GM23338 (cell line): ENCODE results near the gene KRTAP1-4. TPM values are rescaled to one million over a fixed set of nuclear protein-coding genes. Genes with fewer than 3 reads are reported as not detected.

Experiments
- ATAC-seq: fragments of 200-7000 bp; cut with Tn5 transposase; 3 replicates; pipeline ENCODE4 v1.9.1; 2020
- DNase-seq: peaks from one replicate; pipeline ENCODE4 v3.0.0-alpha.2; 2015; ENCODE audit warnings: low spot score
- H2AFZ ChIP-seq: fragments of 200-600 bp; sonication (generic); 2 replicates; pipeline ENCODE4 v1.8.0; 2016; ENCODE audit warnings: antibody characterized with exemption, mild to moderate bottlenecking, moderate library complexity
- H3F3A ChIP-seq: fragments of 200-600 bp; sonication (generic); replicated peaks from 2 replicates; pipeline ENCODE4 v1.8.0; 2017; ENCODE audit warnings: antibody characterized with exemption, mixed run types, low read depth
- H3K27ac ChIP-seq: fragments of 200-600 bp; sonication (generic); 2 replicates; pipeline ENCODE4 v1.6.1; 2016; ENCODE audit warnings: low read depth
- H3K27me3 ChIP-seq: fragments of 200-600 bp; sonication (generic); 2 replicates; pipeline ENCODE4 v1.8.0; 2016; ENCODE audit warnings: mild to moderate bottlenecking, mixed run types, moderate library complexity; ENCODE audit not compliant: insufficient read depth
- H3K36me3 ChIP-seq: fragments of 200-600 bp; sonication (generic); 2 replicates; pipeline ENCODE4 v1.8.0; 2016; ENCODE audit warnings: mild to moderate bottlenecking; ENCODE audit not compliant: insufficient read depth
- H3K4me1 ChIP-seq: fragments of 200-600 bp; sonication (generic); 2 replicates; pipeline ENCODE4 v1.8.0; 2016; ENCODE audit warnings: mild to moderate bottlenecking, moderate library complexity; ENCODE audit not compliant: insufficient read depth
- H3K4me2 ChIP-seq: fragments of 200-600 bp; sonication (generic); 2 replicates; pipeline ENCODE4 v1.7.1; 2017; ENCODE audit warnings: mixed run types
- H3K4me3 ChIP-seq: fragments of 200-600 bp; sonication (generic); 2 replicates; pipeline ENCODE4 v1.6.1; 2016; ENCODE audit warnings: mixed run types
- H3K79me2 ChIP-seq: fragments of 200-600 bp; sonication (generic); replicated peaks from 2 replicates; pipeline ENCODE4 v1.8.0; 2017; ENCODE audit warnings: mild to moderate bottlenecking; ENCODE audit not compliant: insufficient read depth
- H3K9me2 ChIP-seq: fragments of 200-600 bp; sonication (generic); 2 replicates; pipeline ENCODE4 v1.8.0; 2017; ENCODE audit not compliant: insufficient read depth
- H4K20me1 ChIP-seq: fragments of 200-600 bp; sonication (generic); replicated peaks from 2 replicates; pipeline ENCODE4 v1.8.0; 2017; ENCODE audit warnings: mild to moderate bottlenecking; ENCODE audit not compliant: insufficient read depth
- H3K27ac Mint-ChIP-seq: 2 replicates; pipeline ENCODE4 v1.8.0; 2020; ENCODE audit warnings: inconsistent platforms, mild to moderate bottlenecking, moderate library complexity, mixed read lengths
- H3K27me3 Mint-ChIP-seq: 3 replicates; pipeline ENCODE4 v1.8.0; 2022; ENCODE audit warnings: low read depth, mild to moderate bottlenecking, moderate library complexity, mixed read lengths, inconsistent platforms; ENCODE audit not compliant: insufficient read depth, poor library complexity
- H3K36me3 Mint-ChIP-seq: 3 replicates; pipeline ENCODE4 v1.8.0; 2021; ENCODE audit warnings: low read depth, mild to moderate bottlenecking, inconsistent platforms, moderate library complexity, mixed read lengths
- H3K4me1 Mint-ChIP-seq: 3 replicates; pipeline ENCODE4 v1.8.0; 2020; ENCODE audit warnings: mild to moderate bottlenecking, inconsistent platforms, mixed read lengths
- H3K4me3 Mint-ChIP-seq: 3 replicates; pipeline ENCODE4 v1.8.0; 2021; ENCODE audit warnings: moderate library complexity, mild to moderate bottlenecking, inconsistent platforms, mixed read lengths
- H3K9me3 Mint-ChIP-seq: 3 replicates; pipeline ENCODE4 v1.8.0; 2020; ENCODE audit warnings: moderate library complexity, mild to moderate bottlenecking, inconsistent platforms, mixed read lengths
- CREB1 ChIP-seq: fragments of 250-450 bp; sonication (Bioruptor Pico); IDR thresholded peaks from 2 replicates; pipeline ENCODE4 v1.5.0; 2020; ENCODE audit warnings: low read depth, mild to moderate bottlenecking, moderate library complexity
- EZH2phosphoT487 ChIP-seq: fragments of 200-600 bp; sonication (generic); IDR thresholded peaks from one replicate; pipeline ENCODE4 v1.8.1; 2018; ENCODE audit warnings: antibody characterized with exemption; ENCODE audit not compliant: unreplicated experiment
- JUNB ChIP-seq: IDR thresholded peaks from one replicate; pipeline ENCODE4 v1.6.1; 2016; ENCODE audit warnings: antibody characterized with exemption; ENCODE audit not compliant: unreplicated experiment
- POLR2AphosphoS5 ChIP-seq: IDR thresholded peaks from 2 replicates; pipeline ENCODE4 v1.6.1; 2016; ENCODE audit warnings: antibody characterized with exemption, low read depth
- STAT1 ChIP-seq: IDR thresholded peaks from one replicate; pipeline ENCODE4 v1.6.1; 2016; ENCODE audit warnings: antibody characterized with exemption; ENCODE audit not compliant: unreplicated experiment
- ZNF462 ChIP-seq: fragments of 250-450 bp; sonication (Bioruptor Pico); IDR thresholded peaks from 2 replicates; pipeline ENCODE4 v1.5.0; 2020; ENCODE audit warnings: mild to moderate bottlenecking, moderate library complexity
- polyA plus RNA-seq: library from polyadenylated mRNA; unstranded; fragments of >200 nt; fragmentation: Nextera tagmentation; extraction: Ambion mirVana; gene quantifications from 2 replicates; pipeline ENCODE4 v1.2.1, GENCODE V29; 2016
- total RNA-seq: library from RNA; depleted of rRNA; stranded (reverse); fragments of >200 nt; shearing (Covaris generic); gene quantifications from 2 replicates; pipeline ENCODE4 v1.2.3, GENCODE V29; 2014
- TF ChIP-seq, protein P1 (sequence below): IDR thresholded peaks from one replicate; pipeline ENCODE4 v1.6.1; 2018; ENCODE audit warnings: antibody characterized with exemption; ENCODE audit not compliant: unreplicated experiment
- TF ChIP-seq, protein P2 (sequence below): IDR thresholded peaks from 2 replicates; pipeline ENCODE4 v1.6.1; 2016; ENCODE audit warnings: antibody characterized with exemption

KRTAP1-4 gene
- total and polyA plus RNA-seq, 2 experiments from 2014 or later = not detected

GRCh38 chr17:41016578-41017215 lies 13.3 kb downstream of the KRTAP1-4 start:
- Mint-ChIP-seq H3K27me3 (no peaks in the 10 kb centered on the region), H3K9me3 (no peaks in the 10 kb centered on the region), H3K4me3 (no peak overlapping the region), H3K4me1 (no peaks in the 10 kb centered on the region), H3K27ac (no peak overlapping the region), H3K36me3 (no peaks in the 10 kb centered on the region)
- no peak overlapping the region for H3K27ac ChIP-seq
- no peak for ATAC-seq
- DNase-seq = no peak
- no peaks in the 10 kb centered on the region for H4K20me1 ChIP-seq
- TF ChIP-seq, protein P1, sequence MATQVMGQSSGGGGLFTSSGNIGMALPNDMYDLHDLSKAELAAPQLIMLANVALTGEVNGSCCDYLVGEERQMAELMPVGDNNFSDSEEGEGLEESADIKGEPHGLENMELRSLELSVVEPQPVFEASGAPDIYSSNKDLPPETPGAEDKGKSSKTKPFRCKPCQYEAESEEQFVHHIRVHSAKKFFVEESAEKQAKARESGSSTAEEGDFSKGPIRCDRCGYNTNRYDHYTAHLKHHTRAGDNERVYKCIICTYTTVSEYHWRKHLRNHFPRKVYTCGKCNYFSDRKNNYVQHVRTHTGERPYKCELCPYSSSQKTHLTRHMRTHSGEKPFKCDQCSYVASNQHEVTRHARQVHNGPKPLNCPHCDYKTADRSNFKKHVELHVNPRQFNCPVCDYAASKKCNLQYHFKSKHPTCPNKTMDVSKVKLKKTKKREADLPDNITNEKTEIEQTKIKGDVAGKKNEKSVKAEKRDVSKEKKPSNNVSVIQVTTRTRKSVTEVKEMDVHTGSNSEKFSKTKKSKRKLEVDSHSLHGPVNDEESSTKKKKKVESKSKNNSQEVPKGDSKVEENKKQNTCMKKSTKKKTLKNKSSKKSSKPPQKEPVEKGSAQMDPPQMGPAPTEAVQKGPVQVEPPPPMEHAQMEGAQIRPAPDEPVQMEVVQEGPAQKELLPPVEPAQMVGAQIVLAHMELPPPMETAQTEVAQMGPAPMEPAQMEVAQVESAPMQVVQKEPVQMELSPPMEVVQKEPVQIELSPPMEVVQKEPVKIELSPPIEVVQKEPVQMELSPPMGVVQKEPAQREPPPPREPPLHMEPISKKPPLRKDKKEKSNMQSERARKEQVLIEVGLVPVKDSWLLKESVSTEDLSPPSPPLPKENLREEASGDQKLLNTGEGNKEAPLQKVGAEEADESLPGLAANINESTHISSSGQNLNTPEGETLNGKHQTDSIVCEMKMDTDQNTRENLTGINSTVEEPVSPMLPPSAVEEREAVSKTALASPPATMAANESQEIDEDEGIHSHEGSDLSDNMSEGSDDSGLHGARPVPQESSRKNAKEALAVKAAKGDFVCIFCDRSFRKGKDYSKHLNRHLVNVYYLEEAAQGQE = no peak
- TF ChIP-seq, protein P2, sequence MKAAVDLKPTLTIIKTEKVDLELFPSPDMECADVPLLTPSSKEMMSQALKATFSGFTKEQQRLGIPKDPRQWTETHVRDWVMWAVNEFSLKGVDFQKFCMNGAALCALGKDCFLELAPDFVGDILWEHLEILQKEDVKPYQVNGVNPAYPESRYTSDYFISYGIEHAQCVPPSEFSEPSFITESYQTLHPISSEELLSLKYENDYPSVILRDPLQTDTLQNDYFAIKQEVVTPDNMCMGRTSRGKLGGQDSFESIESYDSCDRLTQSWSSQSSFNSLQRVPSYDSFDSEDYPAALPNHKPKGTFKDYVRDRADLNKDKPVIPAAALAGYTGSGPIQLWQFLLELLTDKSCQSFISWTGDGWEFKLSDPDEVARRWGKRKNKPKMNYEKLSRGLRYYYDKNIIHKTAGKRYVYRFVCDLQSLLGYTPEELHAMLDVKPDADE = no peak
- no peak for TF ChIP-seq ZNF462
- TF ChIP-seq CREB1 = no peak
- TF ChIP-seq STAT1 = no peak
- TF ChIP-seq EZH2phosphoT487 = no peak
- no peak for TF ChIP-seq POLR2AphosphoS5
- TF ChIP-seq JUNB = no peak
- no peak overlapping the region for H3K4me3 ChIP-seq
- H3K27me3 ChIP-seq = no peaks in the 10 kb centered on the region
- H2AFZ ChIP-seq = peak overlapping the region; percentile 59; the same call in 1 of the 2 replicates
- H3K4me2 ChIP-seq = no peak overlapping the region
- H3F3A ChIP-seq = no peaks in the 10 kb centered on the region
- no peaks in the 10 kb centered on the region for H3K4me1 ChIP-seq
- H3K9me2 ChIP-seq = no peaks in the 10 kb centered on the region
- H3K36me3 ChIP-seq = no peaks in the 10 kb centered on the region
- H3K79me2 ChIP-seq = no peaks in the 10 kb centered on the region
